ENCODE data around the gene RASA3. TPM values are rescaled to one million over a fixed set of nuclear protein-coding genes. Genes with fewer than 3 reads are reported as not detected.
A peak's percentile ranks its signal among the peaks of the same experiment; 100 is the strongest.

The RASA3 gene
- total RNA-seq, 1 experiment from 2014 or later, result 9.1 TPM

DNA sequence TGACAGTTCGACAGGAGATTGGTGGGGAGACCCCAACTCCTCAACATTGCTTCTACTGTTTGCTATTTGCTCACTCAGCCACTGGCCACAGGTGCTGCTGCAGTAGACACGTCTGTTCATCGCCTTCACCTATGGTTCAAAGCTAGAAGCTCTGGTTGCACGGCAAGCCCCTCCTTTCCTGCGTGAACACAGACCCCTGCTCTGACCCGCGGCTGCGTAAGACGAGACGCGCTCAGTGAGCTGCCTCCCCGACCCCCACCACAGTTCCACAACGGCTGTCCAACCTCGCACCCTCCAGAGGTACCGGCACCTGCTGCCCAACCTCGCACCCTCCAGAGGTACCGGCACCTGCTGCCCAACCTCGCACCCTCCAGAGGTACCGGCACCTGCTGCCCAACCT is 6.8 kb downstream of the RASA3 start:
- BruUV-seq (replicated peaks), result no TSS peak
- intact Hi-C loops (cut with micrococcal nuclease), result no loop called here
- peaks cover 4% of the 10 kb centered on the region for H3F3A ChIP-seq (ENCODE audit: low read length, unreplicated experiment)
- H3K9me3 ChIP-seq (ENCODE audit: low read length), result no peaks in the 10 kb centered on the region
- no peak for TF ChIP-seq EZH2phosphoT487 (IDR thresholded peaks at IDR 0.05; ENCODE audit: borderline replicate concordance, low read length)
- no peak for TF ChIP-seq EZH2 (IDR thresholded peaks at IDR 0.05; ENCODE audit: low read length, unreplicated experiment)
- TF ChIP-seq, protein P1, sequence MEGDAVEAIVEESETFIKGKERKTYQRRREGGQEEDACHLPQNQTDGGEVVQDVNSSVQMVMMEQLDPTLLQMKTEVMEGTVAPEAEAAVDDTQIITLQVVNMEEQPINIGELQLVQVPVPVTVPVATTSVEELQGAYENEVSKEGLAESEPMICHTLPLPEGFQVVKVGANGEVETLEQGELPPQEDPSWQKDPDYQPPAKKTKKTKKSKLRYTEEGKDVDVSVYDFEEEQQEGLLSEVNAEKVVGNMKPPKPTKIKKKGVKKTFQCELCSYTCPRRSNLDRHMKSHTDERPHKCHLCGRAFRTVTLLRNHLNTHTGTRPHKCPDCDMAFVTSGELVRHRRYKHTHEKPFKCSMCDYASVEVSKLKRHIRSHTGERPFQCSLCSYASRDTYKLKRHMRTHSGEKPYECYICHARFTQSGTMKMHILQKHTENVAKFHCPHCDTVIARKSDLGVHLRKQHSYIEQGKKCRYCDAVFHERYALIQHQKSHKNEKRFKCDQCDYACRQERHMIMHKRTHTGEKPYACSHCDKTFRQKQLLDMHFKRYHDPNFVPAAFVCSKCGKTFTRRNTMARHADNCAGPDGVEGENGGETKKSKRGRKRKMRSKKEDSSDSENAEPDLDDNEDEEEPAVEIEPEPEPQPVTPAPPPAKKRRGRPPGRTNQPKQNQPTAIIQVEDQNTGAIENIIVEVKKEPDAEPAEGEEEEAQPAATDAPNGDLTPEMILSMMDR (conservative IDR thresholded peaks at IDR 0.05; ENCODE audit: low read depth, low read length), result no peak
- no peaks in the 10 kb centered on the region for H3K36me3 ChIP-seq (ENCODE audit: low read depth, low read length)
- no peak overlapping the region for H3K27ac ChIP-seq (ENCODE audit: low read length)
- ChIA-PET POLR2A (ENCODE audit: unreplicated experiment) (no interaction called here), CTCF (no interaction called here)
- no peaks in the 10 kb centered on the region for H3K27me3 ChIP-seq (ENCODE audit: low read length)
- no peak overlapping the region for H3K4me2 ChIP-seq (ENCODE audit: low read length)
- no peak for DNase-seq
- H4K20me1 ChIP-seq (ENCODE audit: low read length), result no peaks in the 10 kb centered on the region
- ATAC-seq, result no peak
- no peaks in the 10 kb centered on the region for H3K9me2 ChIP-seq (replicated peaks; ENCODE audit: low read length)
- no peak overlapping the region for H3K9ac ChIP-seq (ENCODE audit: low read length)
- H3K4me1 ChIP-seq (ENCODE audit: insufficient read depth, low read length), result peaks cover 20% of the 10 kb centered on the region
- no peak overlapping the region for H3K4me3 ChIP-seq (ENCODE audit: low read length)
- peaks cover 88% of the 10 kb centered on the region for H3K79me2 ChIP-seq (ENCODE audit: low read length)
- H2AFZ ChIP-seq (ENCODE audit: low read length), result no peak overlapping the region

DNA sequence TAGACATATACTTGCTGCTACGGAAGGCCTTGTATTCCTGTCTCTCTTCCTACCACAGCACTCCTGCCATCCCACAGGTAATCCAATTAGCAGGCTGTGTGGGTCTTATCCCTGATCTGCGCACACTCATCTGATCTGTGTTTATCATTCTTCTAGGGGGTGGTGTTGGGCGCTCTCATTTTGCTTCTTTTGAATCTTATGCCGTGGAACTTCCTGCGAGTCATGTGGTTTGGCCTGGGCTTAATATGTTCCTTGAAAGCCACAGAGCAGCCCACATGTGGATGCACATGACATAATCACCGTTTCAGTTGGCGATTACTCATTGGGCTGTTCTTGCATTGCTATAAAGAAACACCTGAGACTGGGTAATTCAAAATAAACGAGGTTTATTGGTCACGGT is 7.5 kb downstream of the RASA3 start:
- Histone ChIP-seq H3K27ac (ENCODE audit: low read length) (no peak overlapping the region), H3K9ac (ENCODE audit: low read length) (no peak overlapping the region), H3K4me1 (ENCODE audit: insufficient read depth, low read length) (peaks cover 14% of the 10 kb centered on the region), H3K36me3 (ENCODE audit: low read depth, low read length) (no peaks in the 10 kb centered on the region), H3K9me3 (ENCODE audit: low read length) (no peaks in the 10 kb centered on the region), H3K9me2 (replicated peaks; ENCODE audit: low read length) (no peaks in the 10 kb centered on the region), H3K27me3 (ENCODE audit: low read length) (no peaks in the 10 kb centered on the region), H2AFZ (ENCODE audit: low read length) (no peak overlapping the region), H3K4me2 (ENCODE audit: low read length) (no peak overlapping the region), H4K20me1 (ENCODE audit: low read length) (no peaks in the 10 kb centered on the region), H3K79me2 (ENCODE audit: low read length) (peaks cover 82% of the 10 kb centered on the region), H3K4me3 (ENCODE audit: low read length) (no peak overlapping the region), H3F3A (ENCODE audit: low read length, unreplicated experiment) (peaks cover 4% of the 10 kb centered on the region)
- intact Hi-C loops (cut with micrococcal nuclease), result no loop called here
- ChIA-PET CTCF (no interaction called here), POLR2A (ENCODE audit: unreplicated experiment) (no interaction called here)
- TF ChIP-seq EZH2 (IDR thresholded peaks at IDR 0.05; ENCODE audit: low read length, unreplicated experiment) (no peak), EZH2phosphoT487 (IDR thresholded peaks at IDR 0.05; ENCODE audit: borderline replicate concordance, low read length) (no peak)
- TF ChIP-seq, protein P1 (conservative IDR thresholded peaks at IDR 0.05; ENCODE audit: low read depth, low read length), result no peak
- no TSS peak for BruUV-seq (replicated peaks)
- DNase-seq (peak; percentile 55), ATAC-seq (peak; percentile 4; the same call in 1 of the 2 replicates)

DNA sequence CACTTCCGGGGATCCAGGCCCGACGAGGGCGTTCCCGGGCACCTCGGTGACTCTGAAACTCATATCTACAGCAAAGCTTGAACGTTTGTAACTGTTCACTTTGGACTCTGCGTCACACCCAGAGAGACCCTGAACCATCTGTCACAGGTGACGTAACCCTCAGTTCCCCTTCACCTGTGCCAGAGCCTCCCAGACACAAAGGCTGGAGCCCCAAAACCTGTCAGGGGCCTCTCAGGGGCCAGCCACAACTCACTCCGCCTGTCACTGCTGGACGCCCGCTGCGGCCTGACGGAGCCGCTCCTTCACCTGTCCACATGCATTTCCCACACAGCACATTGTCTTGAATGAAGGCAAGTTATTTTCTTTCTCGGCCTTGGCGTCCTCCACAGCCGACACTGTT is 8.0 kb downstream of the RASA3 start:
- CTCF ChIA-PET, result no interaction called here
- Histone ChIP-seq H3K79me2 (ENCODE audit: low read length) (peaks cover 77% of the 10 kb centered on the region), H3K27ac (ENCODE audit: low read length) (no peak overlapping the region), H3K9me2 (replicated peaks; ENCODE audit: low read length) (no peaks in the 10 kb centered on the region), H2AFZ (ENCODE audit: low read length) (no peak overlapping the region), H3F3A (ENCODE audit: low read length, unreplicated experiment) (peaks cover 4% of the 10 kb centered on the region), H3K4me2 (ENCODE audit: low read length) (no peak overlapping the region), H4K20me1 (ENCODE audit: low read length) (no peaks in the 10 kb centered on the region), H3K27me3 (ENCODE audit: low read length) (no peaks in the 10 kb centered on the region), H3K9ac (ENCODE audit: low read length) (no peak overlapping the region), H3K36me3 (ENCODE audit: low read depth, low read length) (no peaks in the 10 kb centered on the region), H3K9me3 (ENCODE audit: low read length) (no peaks in the 10 kb centered on the region), H3K4me3 (ENCODE audit: low read length) (no peak overlapping the region), H3K4me1 (ENCODE audit: insufficient read depth, low read length) (peaks cover 9% of the 10 kb centered on the region)
- intact Hi-C loops (cut with micrococcal nuclease), result no loop called here
- DNase-seq, result no peak
- TF ChIP-seq EZH2phosphoT487 (IDR thresholded peaks at IDR 0.05; ENCODE audit: borderline replicate concordance, low read length) (no peak), EZH2 (IDR thresholded peaks at IDR 0.05; ENCODE audit: low read length, unreplicated experiment) (no peak)
- TF ChIP-seq, protein P1 (conservative IDR thresholded peaks at IDR 0.05; ENCODE audit: low read depth, low read length), result no peak
- BruUV-seq (replicated peaks), result no TSS peak
- POLR2A ChIA-PET (ENCODE audit: unreplicated experiment), result no interaction called here
- no peak for ATAC-seq
